ENCODE measurements around the gene ENTPD2.

Gene ENTPD2

DNA sequence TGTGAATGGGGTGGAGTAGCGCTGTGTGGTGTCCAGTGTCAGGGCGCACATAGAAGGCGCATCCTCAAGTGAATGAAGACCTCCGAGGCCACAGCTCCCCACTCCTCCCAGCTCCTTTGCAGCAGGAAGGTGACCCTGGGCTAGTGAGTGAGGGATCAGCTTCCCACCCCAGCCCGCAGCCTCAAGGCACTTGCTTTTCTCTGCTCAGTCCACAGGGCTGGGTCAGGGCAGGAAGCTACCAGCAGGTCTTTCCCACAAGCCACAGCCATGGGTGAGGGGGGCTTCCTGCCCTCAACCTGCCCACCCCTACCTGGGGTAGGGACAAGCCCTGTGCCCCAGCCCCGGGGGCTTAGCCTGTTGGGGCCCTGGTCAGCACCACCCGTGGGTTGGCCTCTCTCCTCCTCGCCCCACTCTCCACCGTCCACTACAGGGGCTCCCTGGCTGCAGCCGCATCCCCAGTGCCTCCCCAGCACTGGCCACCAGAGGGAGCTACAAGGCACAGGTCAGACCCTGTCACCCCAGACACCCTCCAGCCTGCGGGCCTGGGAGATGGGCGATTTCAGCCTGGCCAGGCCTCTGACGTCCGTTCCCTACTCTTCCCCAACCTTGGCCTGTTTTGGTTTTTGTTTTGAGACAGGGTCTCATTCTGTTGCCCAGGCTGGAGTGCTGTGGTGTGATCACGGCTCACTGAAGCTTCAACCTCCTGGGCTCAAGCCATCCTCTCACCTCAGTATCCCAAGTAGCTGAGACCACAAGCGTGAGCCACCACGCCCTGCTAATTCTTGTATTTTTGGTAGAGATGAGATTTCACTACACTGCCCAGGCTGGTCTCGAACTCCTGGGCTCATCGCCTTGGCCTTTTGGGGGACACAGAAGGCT is 24.6 kb downstream of the ENTPD2 start:
- peak; percentile 48 for DNase-seq (ENCODE audit: low read depth)

- peak; percentile 47 for DNase-seq (ENCODE audit: low read depth)
Measured at GRCh38 chr9:137028263-137029057, 25.4 kb downstream of the ENTPD2 start.

DNA sequence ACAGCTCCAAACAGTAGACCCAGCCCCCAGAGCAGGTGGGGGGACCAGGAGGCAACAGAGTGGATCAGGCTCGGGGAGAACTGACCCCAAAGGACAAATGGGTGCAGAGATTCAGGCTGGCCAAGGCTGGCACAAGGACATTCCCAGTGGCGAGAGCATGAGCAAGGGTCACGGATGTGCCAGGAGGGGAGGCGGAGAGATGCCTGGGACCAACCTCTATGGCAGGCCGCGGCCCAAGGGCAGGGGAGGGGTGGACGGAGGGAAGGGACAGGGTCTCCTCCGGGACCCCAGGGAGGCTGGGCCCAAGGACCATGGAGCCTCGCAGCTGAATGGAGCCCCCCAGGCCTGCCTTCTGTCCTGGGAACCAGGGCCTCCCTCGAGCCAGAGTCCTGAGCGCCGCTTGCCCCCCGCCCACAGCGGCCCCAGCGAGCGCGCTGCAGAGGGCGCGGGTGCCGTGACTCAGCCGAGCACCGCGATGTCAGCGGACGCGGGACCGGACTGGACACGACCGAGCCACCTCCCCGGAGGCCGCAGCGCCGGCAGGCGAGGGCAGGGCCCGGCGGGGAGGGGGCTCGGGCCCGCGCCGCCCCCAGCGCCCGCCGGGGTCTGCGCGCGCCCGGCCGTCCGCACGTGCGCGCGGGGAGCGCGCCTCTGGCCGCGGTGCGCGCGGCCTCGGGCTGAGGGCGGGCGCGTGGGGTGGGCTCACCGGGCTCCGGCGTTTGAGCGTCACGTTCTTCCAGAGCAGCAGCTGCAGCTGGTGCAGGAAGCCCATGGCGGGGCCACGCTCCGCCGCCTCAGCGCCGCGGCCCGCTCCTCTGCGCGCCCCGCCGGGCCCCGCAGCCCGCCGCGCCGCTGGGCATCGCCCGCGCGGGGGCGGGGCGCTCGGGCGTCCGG is 26.2 kb downstream of the ENTPD2 start, which contains the start of gene ABCA2:
TSS of gene ABCA2 (minus strand) at position 869 of the 894 bp plus-strand sequence. CDS start at position 772, 97 bp downstream.
- DNase-seq (ENCODE audit: low read depth), result no peak

DNA sequence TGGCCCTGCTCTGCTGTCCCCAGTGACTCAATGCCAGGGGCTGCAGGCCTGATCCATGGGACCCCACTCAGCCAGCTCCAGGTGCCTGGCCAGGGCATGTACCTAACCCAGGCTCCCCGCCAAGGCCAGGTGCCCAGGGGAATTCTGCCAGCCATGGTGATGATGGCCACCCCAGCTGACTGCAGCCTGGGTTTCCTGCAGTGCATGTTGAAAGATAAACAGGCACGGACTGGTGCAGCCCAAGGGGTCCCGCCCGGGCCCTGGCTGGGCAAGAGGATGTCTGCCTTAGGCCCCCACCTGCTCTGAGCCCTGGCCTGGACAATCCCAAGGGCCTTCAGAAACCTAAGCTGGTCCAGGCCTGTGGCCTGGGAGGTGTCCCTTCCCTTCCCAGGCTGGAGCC is 27.0 kb downstream of the ENTPD2 start:
- DNase-seq (ENCODE audit: low read depth), result no peak

- no peak for DNase-seq (ENCODE audit: low read depth)
Measured at GRCh38 chr9:137026384-137026783, 27.5 kb downstream of the ENTPD2 start.

GRCh38 chr9:137025517-137025966 is 28.3 kb downstream of the ENTPD2 start:
- DNase-seq (ENCODE audit: low read depth), result no peak

DNA sequence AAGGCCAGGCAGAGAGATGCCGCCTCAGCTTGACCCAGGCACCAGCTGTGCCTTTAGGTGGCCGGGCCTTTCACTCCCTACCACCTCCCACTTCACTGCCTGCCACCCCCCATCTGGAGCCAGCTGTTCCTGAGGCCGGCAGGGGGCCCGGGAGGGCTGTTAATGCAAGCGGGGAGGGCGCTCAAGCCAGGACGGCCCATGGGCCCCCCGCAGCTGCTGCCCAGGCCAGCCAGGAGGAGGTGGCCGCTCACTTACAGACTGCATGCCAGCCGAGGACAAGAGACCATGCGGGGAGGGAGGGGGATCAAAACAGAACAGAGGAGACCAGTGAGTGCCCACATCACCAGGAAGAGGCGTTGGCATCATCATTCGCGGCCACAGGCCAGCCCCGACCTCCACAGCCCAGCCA is 30.3 kb downstream of the ENTPD2 start:
- DNase-seq (ENCODE audit: low read depth), result no peak

- DNase-seq (ENCODE audit: low read depth), result no peak
Measured at GRCh38 chr9:137023157-137023556, 30.7 kb downstream of the ENTPD2 start.

- DNase-seq (ENCODE audit: low read depth), result no peak
Measured at GRCh38 chr9:137022662-137023008, 31.2 kb downstream of the ENTPD2 start.

DNA sequence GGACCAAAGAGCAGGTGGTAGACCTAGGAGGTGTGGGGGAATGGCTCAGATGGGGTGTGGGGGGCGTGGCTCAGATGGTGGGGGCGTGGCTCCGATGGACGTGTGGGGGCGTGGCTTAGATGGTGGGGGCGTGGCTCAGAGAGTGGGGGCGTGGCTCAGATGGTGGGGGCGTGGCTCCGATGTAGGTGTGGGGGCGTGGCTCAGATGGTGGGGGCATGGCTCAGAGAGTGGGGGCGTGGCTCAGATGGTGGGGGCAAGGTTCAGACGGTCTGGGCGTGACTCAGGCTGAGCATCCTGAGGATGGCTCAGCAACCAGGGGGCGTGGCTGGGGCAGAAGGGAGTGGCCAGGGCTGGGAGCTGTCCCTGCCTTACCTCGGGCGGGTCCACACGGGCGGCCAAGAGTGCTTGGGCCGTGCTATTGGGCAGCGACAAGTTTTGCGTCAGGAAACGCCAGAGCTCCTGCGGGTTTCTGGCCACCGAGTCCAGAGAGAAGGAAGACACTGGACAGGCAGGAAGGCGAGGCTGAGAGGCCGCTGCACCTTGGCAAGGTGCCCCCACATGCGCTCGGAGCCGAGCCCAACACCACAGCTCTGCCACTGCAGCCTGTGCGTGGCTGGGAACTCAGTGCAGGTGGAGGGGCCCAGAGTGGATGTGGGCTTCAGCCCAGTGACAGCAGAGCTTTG is 31.7 kb downstream of the ENTPD2 start:
- peak; percentile 65 for DNase-seq (ENCODE audit: low read depth)

- no peak for DNase-seq (ENCODE audit: low read depth)
Measured at GRCh38 chr9:137021568-137021978, 32.3 kb downstream of the ENTPD2 start.

GRCh38 chr9:137020771-137021567 is 32.9 kb downstream of the ENTPD2 start:
- no peak for DNase-seq (ENCODE audit: low read depth)

DNA sequence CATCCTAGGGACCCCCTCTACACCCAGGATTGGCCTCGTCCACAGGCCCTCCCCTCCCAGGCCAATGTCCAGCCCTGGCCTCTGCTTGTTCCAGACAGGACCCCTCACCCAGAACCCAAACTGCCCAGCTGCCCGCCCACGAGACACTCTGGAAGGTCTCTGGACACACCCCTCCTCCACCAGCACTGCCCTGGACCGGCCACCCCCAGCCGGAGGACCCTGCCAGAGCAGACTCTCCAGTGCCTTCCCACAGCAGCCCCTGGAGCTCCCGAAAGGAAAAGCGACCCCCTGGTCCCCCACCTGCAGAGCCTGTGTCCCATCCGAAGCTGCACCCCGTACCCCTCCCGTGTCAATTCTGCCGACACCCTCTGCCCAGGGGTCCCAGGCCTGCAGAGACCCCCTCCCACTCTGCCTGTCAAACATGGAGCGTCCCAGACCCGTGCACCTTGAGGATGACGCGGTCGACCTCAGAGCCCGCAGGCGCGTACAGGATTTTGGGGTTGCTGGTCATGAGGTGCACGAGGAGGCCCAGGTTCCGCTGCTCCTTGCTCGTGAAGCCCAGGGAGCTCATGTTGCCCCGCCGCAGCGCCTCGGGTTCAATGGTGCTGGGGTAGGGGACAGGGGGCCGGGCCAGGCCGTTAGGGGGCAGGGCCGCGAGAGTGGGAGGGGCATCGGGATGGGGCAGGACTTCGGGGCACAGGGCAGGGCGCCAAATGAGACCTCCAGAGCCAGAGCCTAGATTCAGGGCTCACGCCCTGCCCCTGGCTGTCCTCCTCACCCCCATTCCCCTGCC is 33.8 kb downstream of the ENTPD2 start:
- DNase-seq (ENCODE audit: low read depth), result no peak

DNA sequence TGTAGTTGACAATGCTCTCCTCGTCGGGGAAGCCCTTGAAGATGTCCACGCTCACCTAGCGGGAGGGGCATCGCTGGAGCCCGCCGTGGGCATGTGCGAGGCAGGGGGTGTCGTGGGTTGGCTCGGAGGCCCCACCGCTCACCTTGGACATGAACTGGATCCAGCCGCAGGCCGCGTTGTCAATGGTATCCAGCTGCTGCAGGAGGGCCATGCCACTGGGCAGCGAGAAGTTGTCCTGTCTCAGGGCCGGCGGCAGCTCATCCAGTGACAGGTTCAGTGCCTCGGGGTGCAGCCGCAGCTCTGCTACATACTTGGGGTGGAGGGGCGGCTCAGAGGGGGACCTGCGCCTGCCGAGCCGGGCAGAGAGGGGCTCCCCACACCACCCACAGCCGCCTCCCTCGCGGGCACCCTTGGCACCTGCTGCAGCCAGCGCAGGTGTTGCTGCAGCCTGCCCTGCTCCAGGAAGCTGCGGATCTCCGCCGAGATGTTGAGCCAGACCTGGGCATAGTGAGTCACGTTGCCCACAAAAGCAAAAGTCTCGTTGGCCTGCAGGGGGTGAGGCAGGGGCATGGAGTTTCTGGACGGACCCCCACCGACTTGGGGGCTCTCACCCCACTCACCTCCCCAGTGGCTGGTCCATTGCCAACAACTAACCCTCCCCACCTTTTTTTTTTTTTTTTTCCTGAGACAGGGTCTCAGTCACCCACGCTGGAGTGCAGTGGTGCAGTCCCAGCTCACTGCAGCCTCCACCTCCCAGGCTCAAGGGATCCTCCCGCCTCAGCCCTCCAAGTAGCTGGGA is 34.9 kb downstream of the ENTPD2 start:
- DNase-seq (ENCODE audit: low read depth), result no peak

- no peak for DNase-seq (ENCODE audit: low read depth)
Measured at GRCh38 chr9:137017791-137018497, 35.9 kb downstream of the ENTPD2 start.

GRCh38 chr9:137017071-137017470 is 36.8 kb downstream of the ENTPD2 start:
- no peak for DNase-seq (ENCODE audit: low read depth)

DNA sequence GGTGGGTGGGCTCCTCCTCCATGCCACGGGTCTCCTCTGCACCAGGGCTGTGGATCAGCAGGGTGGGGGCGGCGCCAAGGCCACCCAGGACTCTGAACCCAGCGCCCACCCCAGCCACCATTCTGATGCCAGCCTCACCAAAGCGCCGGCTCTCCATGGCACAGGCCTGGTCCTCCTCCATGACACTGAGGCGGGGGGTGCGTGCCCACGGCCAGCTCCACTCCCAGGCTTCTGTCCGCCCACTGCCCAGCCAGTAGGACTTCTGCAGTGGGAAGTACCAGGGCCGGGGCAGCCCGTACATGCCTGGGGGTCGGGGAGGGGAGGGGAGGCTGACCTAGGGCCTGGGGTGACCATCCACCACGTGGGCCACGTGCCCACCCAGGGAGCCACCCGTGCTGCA is 37.4 kb downstream of the ENTPD2 start:
- DNase-seq (ENCODE audit: low read depth), result no peak

DNA sequence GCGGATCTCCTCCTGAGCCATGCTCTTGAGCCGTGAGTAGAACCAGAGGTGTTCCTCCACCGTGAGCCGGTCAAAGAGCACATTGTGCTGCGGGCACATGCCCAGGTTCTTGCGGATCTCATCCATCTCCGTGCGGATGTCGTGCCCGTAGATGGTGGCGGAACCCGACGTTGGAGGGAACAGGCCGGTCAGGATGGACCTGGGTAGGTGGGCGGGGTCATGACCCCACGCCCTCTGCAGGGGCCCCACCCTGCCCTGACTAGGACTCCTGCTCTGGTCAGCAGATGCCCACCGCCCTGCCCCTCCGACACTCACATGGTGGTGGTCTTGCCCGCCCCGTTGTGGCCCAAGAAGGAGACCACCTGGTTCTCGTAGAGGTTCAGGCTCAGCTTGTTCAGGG is 37.9 kb downstream of the ENTPD2 start:
- DNase-seq (ENCODE audit: low read depth), result no peak

Data from stimulated activated CD4-positive, alpha-beta T cell treated with anti-CD3 and anti-CD28 coated beads, Interleukin-2, amount 100 ng/mL, for 4 hours (primary cell).